NCI-H748 treated with DMSO at 0.1 percent for 48 hours (cell line): ENCODE results near the gene CRB2.

Source experiments
- DNase-seq: peaks from one replicate; lab custom pipeline; 2025; lab: John Stamatoyannopoulos, UW

The CRB2 gene

DNA sequence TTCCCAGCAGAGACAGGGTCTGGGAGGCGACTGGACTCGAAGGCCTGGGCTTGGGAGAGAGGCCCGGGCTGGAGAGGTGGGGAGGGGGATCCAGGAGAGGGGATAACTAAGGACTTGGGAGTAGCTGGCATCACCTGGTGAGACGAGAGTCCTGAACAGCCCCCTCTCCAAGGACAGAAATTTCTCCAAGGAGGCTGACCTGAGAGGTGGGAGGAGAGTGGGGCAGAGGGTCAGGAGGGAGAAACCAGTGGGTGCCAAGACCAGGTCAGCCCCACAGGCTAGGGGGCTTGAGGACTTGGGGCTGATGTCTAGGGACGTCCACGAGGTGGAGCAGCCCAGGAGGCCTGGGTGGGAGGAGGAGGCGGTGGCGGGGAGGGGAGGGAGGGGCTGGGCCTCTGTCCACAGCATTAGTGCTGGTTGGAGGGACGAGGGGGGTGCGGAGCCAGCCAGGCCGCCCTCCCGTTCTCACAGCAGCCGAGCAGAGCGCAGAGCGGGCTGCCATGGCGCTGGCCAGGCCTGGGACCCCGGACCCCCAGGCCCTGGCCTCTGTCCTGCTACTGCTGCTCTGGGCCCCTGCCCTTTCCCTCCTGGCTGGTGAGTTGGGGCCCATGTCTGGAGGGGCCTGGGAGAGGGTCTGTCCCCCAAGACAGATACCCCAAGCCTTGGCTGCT is at the start of gene CRB2:
TSS of gene CRB2 (plus strand) at position 437 of the 671 bp plus-strand sequence. CDS start at position 501, 64 bp downstream.
- DNase-seq = no peak

DNA sequence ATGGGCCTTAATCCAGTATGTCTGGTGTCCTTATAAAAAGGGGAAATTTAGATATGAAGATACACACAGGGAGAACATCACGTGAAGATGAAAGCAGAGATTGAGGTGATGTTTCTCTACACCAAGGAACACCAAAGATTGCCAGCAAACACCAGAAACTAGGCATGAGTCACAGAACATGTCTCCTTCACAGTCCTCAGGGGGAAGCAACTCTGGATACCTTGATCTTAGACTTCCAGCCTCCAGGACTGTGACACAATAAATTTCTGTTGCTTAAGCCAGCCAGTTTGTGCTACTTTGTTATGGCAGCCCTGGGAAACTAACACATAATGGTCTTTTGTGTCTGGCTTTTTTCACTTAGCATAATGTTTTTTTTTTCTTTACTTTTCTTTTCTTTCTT is 46.4 kb upstream of the CRB2 start:
- no peak for DNase-seq

GRCh38 chr9:123310551-123311249 is 45.3 kb upstream of the CRB2 start:
- no peak for DNase-seq

- no peak for DNase-seq
Observed at GRCh38 chr9:123311250-123311752, 44.7 kb upstream of the CRB2 start.

DNA sequence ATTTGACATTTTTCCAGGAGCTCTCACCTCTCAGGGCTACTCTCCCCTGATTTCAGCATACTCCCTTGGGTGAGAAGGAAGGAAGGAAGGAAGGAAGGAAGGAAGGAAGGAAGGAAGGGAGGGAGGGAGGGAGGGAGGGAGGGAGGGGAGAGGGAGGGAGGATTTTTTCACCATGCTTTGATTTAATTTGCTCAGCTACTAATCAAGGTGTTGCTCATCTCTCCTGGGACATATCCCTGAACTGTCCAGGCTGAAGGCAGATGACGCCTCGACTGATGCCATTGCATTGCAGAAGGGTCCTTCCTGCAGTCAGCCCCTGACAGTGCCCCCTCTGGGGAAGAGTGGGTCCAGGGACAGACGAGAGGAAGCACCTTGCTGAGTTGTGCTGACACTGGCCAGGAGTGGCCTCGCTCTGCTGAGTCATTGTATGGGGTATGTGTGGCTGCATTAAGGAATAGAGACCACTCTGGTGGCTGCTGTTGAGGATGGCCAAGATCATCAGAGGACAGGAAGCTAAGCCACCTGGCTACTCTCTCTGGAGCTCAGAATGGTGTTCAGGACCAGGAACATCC is 43.6 kb upstream of the CRB2 start:
- DNase-seq = no peak

DNA sequence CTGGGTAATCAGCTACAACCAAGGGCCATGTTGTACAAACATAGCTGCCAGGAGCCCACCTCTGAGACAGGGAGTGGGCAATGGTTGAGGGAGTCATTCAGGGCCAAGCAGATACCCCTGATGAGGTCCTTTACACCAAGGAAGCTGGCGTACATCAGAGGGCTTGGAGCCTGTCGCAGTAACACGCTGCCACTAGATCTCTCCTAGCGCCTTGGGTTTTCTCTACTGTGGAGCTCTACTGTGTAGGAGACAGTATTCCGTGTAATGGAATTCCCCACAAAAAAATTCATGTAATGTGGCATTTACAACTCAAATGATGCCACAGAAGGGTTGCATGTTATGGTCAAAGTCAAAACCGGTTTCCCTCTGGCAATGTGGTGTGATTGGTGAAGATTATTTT is 41.4 kb upstream of the CRB2 start:
- DNase-seq = no peak

GRCh38 chr9:123315635-123316034 is 40.4 kb upstream of the CRB2 start:
- no peak for DNase-seq

- no peak for DNase-seq
Observed at GRCh38 chr9:123316053-123316718, 39.8 kb upstream of the CRB2 start.

- no peak for DNase-seq
Observed at GRCh38 chr9:123318202-123318601, 37.8 kb upstream of the CRB2 start.

DNA sequence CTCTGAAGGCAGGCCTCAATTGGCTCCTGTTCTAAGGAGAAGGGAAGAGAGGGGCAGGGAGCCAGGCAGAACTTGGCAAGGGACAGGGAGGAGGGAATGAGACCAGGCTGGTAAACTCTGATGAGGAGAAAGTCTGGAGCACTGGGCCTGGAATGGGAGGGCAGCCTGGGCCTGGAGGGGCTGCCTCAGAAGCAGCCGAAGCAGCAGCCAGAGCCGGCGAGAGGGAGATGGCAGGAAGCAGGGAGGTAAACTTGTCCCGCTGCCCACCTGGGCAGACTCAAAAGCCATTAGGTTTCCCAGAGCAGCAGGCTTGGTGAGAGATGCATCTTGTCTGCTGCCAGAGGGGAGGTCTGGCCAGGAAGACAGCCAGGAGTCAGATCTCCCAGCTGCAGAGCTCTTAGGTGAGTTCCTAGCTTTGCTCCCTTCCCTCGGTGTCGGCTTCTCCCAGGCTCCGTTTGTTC is 37.0 kb upstream of the CRB2 start:
- DNase-seq = no peak

GRCh38 chr9:123319541-123320339 is 36.3 kb upstream of the CRB2 start:
- DNase-seq = no peak

- no peak for DNase-seq
Observed at GRCh38 chr9:123320814-123321213, 35.2 kb upstream of the CRB2 start.

DNA sequence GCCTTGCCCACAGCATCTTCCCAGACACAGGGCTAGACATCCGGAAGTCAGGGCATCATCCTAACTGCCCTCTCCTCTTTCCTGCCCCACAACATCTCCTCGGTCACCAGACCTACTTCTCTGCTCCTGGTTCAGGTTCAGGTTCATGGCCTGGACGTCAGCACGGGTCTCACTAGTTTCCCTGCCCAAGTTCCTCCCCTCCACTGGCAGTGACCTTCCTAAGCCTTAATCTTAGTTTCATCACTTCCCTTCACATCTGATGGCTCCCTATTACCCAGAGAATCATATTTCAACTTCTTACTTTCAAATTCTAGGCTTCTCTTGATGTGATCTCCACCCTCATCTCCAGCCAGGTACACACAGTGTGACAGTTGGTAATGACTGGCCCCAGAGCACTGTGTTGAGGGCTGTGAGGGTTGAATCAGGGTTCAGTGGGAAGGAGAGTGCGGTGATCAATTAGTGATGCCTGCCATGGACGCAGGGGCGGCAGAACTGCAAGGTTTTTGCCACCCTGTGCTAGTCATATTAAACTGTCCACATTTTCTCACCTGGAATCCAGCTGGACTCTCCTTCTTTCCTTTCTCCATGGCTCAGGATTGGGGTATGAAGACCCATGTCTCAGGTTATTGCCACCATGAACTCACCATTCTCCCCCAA is 34.3 kb upstream of the CRB2 start:
- DNase-seq = no peak

DNA sequence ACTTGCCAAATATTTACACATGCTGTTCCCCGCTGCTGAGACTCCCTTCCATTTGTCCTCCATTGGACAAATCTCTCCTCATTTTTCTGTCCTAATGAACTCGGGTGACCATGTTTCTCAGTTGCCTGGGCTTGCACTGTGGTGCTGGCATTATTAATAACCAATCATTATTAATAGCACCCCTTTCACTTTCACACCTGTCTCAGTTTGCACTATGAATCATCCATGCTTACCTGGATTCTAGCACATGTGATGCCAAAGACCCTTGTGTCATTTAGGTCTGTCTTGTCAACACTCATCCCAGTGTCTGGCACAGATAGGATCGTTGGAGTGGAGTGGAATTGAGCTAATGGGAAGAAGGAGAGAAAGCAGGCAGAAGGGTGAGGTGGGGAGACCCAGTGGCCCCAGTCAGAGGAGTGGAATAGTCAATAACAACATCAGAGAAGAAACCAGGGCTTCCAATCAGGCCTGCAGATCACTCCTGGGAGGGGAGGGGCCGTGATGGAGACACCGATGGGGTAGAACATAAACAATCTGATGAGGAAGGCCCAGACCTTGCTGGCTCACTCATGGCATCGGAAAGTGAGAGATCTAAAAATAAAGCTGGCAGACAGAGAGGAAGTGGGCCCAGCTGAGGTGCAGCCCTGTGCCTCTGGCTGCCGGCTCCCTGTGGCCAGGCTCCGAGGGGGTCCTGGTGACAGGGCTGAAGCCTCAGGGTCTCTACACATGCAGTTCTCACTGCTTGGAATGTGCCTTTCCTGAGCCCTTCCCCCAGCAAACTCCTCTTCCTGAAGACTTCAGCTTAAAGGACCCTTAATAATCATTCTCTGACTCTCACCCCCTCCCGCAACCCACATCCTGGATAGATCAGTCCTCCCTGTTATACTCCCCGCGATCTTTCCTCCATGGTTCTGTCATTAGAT is 33.5 kb upstream of the CRB2 start:
- DNase-seq = no peak

DNA sequence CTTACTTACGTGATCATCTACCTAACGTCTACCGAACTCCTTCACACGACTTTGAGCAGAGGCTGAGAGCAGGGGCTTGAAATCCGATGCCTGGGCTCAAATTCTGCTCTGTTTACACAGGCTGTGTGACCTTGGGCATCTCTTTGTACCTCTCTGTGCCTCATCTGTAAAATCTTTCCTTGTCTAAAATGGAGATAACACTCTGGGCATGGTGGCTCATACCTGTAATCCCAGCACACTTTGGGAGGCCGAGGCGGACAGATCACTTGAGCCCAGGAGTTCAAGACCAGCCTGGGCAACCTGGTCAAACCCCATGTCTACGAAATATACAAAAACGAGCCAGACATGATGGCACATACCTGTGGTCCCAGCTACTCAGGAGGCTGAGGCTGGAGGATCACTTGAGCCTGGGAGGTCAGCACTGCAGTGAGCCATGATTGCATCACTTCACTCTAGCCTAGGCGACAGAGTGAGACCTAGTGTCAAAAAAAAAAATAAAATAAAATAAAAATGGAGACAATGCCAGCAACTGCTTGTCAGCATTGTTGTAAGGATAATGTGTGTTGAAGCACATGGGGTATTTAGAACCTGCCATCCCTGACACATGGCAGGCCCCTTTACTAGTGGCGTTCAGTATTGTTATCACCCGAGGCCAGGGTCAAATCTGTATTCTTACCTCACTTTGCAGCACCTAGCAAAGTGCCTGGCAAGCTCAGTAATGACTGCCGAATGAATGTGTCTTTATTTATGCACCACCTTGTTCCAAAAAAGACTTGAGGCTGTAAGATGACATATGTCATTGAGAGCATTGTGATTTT is 32.6 kb upstream of the CRB2 start:
- no peak for DNase-seq

DNA sequence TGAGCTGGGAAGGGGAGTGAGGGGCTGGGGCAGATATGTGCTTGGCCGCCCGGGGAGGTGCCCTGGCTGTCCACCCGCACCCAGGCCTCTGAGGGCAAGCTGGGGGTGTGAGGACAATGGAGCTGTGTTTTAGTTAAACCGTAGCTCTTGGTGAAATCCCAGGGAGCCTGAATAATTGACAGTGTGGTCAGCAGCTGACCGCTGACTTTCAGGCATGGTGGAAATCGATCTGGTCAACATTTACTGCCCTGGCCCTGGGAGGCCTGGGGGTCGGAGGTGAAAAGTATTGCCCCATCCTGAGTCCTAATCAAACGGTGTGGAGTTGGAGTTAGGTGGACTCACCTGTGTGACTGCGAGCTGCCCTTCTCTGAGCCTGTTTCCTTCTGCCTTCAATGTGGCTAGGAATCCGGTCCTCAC is 31.2 kb upstream of the CRB2 start:
- no peak for DNase-seq

DNA sequence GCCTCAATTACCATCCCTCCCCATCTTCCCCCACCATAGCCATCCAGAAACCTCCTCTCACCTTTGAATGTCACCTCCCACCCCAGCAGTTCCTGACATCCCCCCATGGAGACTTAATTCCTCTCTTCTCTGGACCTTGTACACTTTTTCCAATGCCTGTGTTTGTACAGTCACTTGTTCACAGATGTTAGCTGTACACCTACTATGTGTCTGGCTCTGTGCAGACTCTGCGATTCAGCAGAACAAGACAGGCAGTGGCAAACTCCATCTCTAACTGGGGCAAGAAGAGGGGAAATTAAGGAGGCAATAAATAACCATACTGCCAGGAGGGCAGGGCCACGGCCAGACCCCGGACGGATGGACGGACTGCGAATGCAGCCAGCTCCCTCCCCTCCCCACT is 29.8 kb upstream of the CRB2 start:
- no peak for DNase-seq

- no peak for DNase-seq
Observed at GRCh38 chr9:123326662-123327093, 29.3 kb upstream of the CRB2 start.

GRCh38 chr9:123327697-123328100 is 28.3 kb upstream of the CRB2 start:
- no peak for DNase-seq
